HL-60/S4 treated with retinoic acid at 250 ng/mL for 4 days and 3 days (cell line): ENCODE data around the gene ACOX3.

Experiments
- in situ Hi-C: fragments of 300-500 bp; cut with MboI; formaldehyde crosslinking; loops from 2 replicates; pipeline ENCODE4 v1.7.0; 2022; ENCODE audit warnings: low sequenced_read_pairs

The ACOX3 gene

DNA sequence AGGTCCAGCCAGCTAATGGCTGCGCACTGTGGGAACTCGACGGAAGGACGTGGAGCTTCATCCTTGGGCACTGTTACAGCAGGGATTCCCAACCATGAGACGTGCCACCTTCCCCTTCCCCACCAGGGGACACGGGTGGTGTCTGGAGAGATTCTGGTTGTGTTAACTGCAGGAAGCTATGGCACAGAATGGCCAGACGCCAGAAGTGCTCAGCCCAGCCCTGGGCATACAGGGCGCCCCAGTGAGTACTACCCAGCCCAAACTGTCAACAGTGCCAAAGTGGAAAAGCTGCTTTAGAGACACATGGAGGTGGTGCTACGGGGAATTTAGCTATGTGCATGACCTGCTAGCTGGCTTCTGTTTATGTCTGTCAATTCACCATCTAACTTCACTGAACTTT, 32.8 kb downstream of the ACOX3 start:
- in situ Hi-C loops = loop anchor here (10.0 kb wide), 2 partner anchors 163 to 233 kb away; no protein-coding TSS in a partner anchor

DNA sequence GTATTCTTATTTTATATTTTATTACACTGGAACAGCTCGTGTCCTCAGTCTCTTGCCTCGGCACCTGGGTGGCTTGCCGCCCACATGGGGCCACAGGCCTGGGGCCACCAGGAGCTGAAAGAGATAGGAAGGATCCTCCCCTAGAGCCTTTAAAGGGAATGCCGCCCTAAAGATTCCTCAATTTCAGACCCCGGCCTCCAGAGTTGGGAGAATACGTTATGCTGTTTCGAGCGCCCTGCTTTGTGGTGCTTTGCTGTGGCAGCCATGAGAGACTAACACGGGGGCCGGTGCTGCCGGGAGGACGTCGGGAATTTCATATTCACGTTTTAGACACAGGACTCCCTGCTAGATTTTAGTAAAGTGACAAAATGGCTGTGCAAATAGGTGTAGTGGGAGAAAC, 33.2 kb downstream of the ACOX3 start:
- in situ Hi-C loops = loop anchor here (10.0 kb wide), 2 partner anchors 163 to 233 kb away; no protein-coding TSS in a partner anchor

DNA sequence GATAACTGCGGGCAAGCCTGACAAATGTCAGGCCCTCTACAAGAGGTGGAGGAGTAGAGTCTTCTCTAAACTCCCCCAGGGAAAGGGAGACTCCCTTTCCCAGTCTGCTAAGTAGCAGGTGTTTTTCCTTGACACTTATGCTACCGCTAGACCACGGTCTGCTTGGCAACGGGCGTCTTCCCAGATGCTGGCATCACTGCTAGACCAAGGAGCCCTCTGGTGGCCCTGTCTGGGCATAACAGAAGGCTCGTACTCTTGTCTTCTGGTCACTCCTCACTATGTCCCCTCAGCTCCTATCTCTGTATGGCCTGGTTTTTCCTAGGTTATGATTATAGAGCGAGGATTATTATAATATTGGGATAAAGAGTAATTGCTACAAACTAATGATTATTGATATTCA, 33.6 kb downstream of the ACOX3 start:
- in situ Hi-C loops = loop anchor here (10.0 kb wide), 2 partner anchors 162 to 232 kb away; no protein-coding TSS in a partner anchor

DNA sequence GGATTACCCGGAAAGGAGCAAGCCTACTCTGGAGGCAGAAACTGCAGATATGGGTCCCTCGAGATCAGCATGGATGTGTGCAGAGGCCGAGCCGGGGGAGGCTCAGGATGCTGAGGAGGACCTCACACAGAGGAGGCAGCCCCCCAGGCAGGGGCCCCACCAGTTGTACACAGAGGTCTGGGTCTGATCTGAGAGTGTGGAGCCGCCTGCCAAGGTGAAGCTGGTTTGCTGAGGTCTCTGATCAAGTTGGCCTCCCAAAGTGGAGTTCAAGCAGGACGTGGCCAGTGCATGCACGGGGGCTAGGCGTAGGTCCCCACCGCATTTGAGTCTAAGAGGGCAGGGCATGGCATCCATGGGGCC, 35.0 kb downstream of the ACOX3 start:
- in situ Hi-C loops = loop anchor here (10.0 kb wide), 2 partner anchors 161 to 231 kb away; no protein-coding TSS in a partner anchor

DNA sequence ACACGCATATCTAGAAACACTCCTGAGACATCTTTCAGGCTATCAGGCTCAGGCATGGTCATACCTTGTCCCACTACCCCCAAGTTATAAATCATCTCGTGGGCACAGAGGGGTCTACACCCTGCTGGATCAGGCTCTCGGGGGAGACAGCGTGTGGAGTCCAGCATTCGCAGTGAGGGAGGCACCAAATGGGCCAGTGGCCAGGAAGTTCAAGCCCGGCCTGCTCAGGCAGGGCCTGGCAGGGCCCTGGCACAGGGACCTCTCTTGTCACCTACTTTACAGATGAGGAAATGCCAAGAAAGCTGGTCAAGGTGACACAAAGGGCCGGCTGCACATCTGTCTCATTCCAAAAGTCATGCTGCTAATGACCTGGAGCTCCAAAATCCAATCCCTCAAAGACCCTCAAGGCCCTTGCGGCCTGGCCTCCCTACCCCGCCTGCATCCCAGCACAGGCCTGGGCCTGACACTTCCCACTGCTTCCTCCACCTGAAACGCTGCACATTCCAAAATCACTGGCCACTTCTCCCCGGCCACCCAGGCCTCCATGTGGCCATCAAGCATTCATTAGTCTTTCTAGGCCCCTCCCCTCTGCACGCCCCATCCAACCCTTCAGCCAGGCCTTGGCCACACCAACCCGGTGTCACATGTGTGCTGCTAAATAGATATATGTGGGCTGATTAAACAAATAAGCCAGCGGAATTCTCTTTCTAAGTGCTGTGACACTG, 35.6 kb downstream of the ACOX3 start:
- in situ Hi-C loops = loop anchor here (10.0 kb wide), 2 partner anchors 160 to 230 kb away; no protein-coding TSS in a partner anchor

DNA sequence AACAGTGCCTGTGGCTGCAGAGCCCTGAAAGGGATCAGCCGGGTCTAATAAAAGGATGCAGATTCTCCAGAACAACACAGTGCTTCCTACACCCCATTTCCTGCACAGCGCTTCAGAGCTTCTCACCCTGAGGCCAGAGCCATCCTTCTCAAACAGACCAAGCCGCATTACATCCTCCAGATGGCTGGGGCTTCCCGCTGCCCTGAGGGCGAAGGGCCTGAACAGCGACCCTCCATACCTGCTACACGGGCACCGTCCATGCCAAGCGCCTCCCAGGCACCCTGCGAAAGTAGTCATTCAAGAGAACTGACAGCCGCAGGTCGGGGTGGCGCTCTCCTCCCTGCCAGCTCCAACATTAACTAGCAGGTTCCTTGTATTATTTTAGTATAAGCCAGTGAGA, 36.5 kb downstream of the ACOX3 start:
- in situ Hi-C loops = loop anchor here (10.0 kb wide), 2 partner anchors 159 to 229 kb away; no protein-coding TSS in a partner anchor

DNA sequence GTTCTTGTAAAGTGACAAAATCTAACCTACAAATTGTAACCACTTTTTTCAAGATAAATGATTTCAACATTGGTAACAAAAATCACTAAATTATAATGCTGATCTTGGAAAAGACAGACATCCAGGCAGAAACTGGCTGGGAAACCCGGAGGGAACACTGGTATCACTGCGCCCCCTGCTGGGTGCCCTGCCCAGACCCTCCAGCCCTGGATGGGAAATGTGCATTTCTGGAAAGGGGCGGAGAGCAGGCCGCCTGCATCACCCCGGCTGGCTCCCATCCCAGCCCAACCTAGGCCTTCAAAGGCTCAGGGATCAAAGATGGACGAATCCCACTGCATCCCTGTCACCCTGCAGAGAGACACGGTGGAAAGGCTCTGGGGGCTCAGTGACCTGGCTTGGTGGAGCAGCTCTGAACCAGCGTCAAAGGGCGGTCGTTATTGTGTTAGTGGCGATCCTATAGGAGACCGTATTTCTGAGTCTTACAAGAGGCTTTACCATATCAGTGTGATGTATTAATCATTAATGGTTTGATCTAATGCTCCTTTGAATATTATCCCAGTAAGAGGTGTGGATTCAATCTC, 37.3 kb downstream of the ACOX3 start:
- in situ Hi-C loops = loop anchor here (10.0 kb wide), 2 partner anchors 158 to 228 kb away; no protein-coding TSS in a partner anchor

DNA sequence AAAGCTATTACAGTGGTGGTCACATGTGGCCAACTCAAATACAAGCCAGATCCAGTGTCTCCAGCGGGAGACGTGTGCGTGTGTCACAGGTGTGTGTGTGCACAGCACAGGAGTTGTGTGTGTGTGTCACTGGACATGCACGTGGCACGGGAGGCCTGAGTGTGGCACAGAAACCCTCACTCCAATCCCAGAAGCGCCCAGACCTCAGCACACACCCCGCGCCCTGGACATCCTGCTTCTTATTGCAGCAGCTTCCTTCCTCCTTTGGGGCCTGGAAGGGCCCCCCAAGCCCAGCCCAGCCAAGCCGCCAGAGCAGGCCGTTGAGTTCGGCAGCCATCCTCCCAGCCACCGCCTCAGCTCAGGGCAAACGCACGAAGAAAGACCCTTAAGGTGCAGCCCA, 37.9 kb downstream of the ACOX3 start:
- in situ Hi-C loops = loop anchor here (10.0 kb wide), 2 partner anchors 158 to 228 kb away; no protein-coding TSS in a partner anchor

DNA sequence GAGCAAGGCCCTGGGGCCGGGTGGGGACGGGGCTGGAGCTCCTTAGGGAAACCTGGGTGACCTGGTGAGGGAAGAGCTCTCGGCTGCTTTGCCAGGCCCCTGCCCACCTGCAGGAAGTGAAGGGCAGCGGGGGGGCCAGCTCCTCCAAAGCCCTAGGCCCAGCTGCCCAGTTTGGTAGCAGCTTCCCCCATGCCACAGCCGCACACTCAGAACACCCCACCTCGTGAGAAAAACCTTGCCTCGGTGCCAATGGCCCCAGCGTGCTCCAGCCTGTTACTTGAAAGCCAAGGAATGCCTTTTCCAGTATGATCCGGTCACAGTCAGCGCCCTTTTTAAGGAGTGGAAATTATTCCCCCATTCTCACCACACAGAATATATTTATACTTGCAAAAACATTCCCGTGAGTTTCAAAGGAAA, 38.3 kb downstream of the ACOX3 start:
- in situ Hi-C loops = loop anchor here (10.0 kb wide), 2 partner anchors 157 to 227 kb away; no protein-coding TSS in a partner anchor

DNA sequence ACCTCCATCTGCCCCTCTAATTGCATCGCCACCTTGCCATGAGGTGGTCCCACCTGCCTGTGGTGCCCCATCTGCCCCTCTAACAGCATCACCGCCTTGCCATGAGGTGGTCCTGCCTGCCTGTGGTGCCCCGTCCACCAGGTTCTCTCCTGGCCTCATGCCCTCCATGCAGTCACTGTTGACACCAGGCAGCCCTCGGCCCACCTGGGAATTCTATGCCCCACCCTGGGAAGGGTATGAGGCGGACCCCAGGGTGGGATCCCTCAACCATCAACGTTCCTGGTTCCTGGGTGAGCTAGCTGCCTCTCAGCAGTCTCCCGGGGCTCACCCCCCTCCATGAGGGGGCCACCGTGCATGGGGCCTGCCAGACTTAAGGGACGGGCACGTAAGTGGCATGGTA, 38.9 kb downstream of the ACOX3 start:
- in situ Hi-C loops = loop anchor here (10.0 kb wide), 2 partner anchors 157 to 227 kb away; no protein-coding TSS in a partner anchor

DNA sequence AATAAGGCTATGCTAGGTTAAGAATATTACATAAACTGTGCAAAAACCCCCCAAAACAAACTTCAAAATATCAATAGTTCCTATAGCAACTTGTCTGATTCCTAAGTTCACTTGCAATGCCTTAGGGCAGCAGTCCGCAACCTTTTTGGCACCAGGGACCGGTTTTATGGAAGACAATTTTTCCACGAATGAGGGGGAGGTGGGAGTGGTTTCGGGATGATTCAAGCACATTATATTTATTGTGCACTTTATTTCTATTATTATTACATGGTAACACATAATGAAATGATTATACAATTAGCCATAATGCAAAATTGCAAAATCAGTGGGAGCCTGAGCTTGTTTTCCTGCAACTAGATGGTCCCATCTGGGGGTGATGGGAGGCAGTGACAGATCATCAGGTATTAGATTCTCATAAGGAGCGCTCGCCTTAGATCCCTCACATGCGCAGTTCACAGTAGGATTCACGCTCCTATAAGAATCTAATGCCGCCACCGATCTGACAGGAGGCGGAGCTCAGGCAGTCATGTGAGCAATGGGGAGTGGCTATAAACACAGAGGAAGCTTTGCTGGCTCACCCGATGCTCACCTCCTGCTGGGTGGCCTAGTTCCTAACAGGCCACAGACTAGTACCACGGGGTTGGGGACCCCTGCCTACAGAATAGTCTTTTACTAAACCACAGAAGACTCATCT, 39.7 kb downstream of the ACOX3 start:
- in situ Hi-C loops = loop anchor here (10.0 kb wide), 2 partner anchors 156 to 226 kb away; no protein-coding TSS in a partner anchor

DNA sequence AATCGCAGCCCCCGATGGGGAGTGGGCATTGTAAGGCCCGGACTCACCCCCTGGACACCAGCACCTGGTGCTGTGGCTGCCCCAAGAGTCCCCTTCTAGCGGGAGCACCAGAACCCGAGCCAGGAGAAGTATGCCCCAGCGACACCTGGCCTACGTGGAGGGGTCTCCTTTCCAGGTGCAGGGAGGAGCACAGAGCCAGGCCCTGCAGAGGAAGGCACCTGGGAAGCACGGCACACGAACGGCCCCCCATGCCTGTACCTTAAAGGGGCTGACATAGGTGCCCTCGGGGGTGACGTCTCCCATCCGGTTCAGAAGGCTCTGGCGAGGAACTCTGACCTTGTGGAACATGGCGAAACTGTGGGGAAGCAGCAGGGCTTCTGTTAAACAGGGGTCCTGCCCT, 41.2 kb downstream of the ACOX3 start:
- in situ Hi-C loops = no loop called here

DNA sequence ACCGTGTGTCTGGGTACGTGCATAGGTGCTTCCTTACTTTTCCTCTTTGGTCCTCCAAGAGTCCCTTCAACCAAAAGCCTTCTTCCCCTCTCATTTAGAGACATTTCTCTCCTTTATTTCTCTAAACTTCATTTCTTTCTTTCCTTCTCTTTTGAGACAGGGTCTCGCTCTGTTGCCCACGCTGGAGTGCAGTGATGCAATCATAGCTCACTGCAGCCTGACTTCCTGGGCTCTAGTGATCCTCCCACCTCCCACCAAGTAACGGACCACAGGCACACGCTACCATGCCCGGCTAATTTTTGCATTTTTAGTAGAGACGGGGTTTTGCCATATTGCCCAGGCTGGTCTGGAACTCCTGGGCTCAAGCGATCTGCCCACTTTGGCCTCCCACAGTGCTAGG, 42.2 kb downstream of the ACOX3 start:
- in situ Hi-C loops = no loop called here

DNA sequence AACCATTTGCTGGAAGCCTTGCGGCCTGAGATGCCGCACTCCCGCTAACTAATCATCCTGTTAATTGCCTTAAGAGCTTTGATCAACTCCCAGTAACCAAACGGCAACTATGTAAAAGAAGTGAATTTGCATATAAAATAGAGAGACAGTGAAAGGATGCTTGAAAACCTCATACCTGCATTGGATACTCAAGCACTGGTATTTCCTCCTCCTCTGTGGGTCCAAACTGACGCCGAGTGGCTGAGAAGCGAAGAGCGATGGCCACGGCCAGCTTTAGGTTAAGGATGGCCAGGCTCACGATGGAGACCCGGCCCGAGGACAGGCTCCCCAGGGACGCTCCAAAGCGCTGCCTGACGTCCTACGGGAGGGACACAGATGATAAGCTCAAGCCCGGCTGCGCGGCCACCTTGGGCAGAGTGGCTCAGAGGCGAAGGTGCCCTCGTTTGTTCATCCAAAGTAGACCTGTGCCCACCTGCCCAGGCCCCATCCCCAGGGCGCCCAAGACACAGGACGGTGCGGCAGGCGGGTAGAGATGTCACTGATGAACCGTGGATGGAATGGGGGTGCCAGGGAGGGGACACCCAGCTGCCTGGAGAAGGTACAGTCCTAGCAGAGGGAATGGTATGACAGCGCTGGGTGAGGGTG, 43.6 kb downstream of the ACOX3 start:
- in situ Hi-C loops = no loop called here

DNA sequence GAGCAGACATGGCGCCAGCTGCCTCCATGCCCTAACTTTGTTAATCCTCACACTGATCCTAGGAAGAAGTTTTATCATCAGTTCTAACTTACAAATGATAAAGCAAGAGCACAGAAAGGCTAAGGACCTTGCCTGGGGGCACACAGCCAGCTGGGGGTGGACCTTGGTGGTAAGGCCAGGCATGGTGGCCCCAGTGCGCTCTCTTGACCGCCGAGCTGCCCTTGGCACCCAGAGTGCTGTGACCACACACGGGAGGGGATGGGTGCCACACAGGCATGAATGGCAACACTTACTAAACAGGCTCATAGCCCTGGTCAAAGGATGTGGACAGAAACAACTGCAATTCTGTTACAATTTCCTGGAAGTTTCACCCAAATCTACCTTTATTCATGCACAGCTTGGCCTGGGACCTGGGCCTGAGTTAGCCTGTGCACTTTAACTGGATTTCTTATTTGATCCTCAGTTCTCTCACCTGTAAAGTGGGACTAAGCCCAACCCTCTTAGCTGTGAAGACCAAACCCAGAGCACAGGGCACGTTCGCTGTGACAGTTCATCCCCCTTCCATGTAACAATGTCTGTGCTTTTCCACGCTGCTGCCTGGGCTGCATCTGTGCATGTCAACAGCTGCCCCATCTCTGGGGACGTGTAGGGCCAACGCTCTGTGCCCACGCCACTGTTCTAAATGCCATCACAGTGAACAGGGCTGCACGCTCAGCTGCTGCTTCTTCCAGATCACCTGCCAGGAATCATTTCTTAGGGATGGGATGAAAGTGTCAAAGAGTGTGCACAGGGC, 44.8 kb downstream of the ACOX3 start:
- in situ Hi-C loops = no loop called here

DNA sequence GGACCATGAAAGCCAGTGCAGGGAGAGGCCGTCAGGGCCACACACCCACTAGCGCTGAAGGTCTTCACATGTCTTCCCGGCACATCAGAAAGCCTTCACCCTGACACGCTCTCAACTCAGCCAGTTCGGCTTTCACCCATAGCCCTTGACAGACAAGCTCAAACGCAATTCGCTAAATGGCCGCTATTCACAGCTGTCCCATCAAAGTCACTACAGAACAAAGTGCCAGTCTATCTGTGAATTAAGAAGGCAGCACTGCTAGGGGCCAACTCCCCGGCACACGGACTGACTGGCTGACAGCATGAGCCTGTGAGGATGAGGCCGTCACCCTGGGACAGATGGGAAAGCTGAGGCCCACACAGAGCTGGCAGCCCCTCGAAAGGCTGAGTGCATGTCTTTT, 45.7 kb downstream of the ACOX3 start:
- in situ Hi-C loops = no loop called here

DNA sequence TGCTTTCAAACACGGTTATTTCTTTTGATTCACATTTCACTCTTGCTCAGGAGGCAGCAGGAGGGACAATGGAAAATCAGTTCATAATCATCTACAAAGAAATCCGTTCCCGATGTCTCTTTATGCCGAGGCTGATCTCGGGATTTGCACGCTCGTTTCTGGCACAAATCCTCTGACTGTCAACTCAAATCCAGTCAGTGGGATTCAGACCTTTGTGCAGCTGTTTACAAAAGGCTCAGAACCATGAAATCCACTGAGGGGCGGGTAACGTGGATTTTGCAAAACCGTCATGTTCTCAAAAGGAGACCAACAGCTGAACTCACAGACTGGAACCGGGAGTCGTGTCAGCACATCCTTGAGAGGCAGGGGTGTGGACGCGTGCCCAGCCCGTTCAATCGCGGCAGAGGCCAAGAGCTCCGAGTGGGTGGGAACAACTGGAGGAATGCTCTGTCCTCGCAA, 46.4 kb downstream of the ACOX3 start:
- in situ Hi-C loops = no loop called here

DNA sequence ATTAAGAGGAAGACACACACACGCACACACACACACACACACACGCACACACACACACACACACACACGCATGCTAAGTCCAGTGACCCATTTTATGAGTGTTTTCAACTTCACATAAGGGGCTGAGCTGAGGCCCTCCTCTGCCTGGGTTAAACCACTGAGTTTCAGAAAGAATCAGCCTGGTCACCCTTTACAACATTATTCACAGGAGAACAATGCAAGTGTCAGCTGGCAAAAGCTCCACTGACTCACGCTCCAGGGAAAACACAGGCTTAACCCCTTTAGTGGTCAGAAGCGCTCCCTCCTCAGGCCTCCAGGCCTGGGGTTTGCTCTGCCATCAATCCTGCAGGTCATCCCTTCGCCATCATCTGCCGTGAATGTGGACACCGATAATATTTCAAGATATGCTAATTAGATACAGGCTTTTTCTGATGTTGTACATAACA, 46.9 kb downstream of the ACOX3 start:
- in situ Hi-C loops = no loop called here

DNA sequence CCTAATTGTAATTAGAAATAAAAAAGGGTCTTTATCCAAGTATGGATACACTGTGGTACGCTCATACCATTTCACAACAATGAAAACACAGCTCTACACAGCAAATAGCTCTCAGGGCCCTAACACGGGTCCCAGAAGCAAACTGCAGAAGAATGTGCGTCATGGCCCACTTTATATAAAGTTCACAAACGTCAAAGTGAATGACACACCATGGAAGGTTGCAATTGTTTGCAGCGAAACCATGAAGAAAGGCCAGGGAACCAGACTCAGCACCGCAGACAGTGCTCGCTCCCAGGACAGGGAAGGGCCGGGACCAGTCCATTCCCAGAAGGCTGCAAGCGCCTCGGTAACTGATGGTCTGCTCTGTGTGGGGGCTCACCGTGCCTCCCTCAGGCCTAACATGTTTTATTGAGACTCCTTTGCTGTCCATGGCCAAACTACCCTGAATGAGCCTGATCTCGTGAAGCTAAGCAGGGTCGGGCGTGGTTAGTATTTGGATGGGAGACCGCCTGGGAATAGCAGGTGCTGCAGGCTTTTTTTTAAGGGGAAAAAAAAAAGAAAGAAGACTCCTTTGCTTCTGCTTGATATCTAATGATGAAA, 47.8 kb downstream of the ACOX3 start:
- in situ Hi-C loops = no loop called here

DNA sequence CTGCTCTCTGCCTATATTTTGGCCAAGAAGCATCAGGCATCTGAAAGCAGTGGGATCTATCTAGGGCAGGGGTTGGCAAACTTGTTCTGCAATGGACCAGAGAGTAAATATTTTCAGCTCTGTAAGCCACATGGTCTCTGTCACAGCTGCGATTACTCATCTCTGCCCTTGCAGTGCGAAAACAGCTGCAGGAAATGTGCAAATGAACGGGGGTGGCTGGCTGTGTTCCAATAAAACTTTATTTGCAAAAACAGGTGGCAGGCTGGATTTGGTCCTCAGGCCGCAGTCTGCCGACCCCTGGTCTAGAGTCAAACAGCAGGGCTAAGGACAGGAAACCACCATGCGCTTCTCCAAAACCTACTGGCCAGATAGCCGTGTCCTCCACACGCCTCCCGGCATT, 48.6 kb downstream of the ACOX3 start:
- in situ Hi-C loops = no loop called here
